Gastrocnemius medialis (tissue), 4 donors: ENCODE measurements around the gene TMPRSS2. TPM values are rescaled to one million over a fixed set of nuclear protein-coding genes. Genes with fewer than 3 reads are reported as not detected.

ENCODE experiments used
- ATAC-seq, 2 donors: fragments of 150-250 bp; one replicate each; pipeline ENCODE4 v1.9.1; 2016
- DNase-seq, 2 donors: peaks; one replicate each; pipeline ENCODE4 v3.0.0-alpha.2; 2019
- H3K27ac ChIP-seq, 4 donors: fragments of 200-600 bp; sonication (generic); 1 replicate in 1 of 4; 2 replicates in 3 of 4; pipeline ENCODE4 v1.5.1; 2016 to 2018; ENCODE audit warnings: mild to moderate bottlenecking in 2 of 4, moderate library complexity in 1 of 4
- H3K27me3 ChIP-seq, 3 donors: fragments of 200-600 bp; sonication (generic) in 2 of 3; 1 replicate in 1 of 3; 2 replicates in 2 of 3; pipeline versions ENCODE4 v1.5.1 to v1.6.0; 2016 to 2019; ENCODE audit warnings: mild to moderate bottlenecking in 1 of 3, moderate library complexity in 1 of 3
- H3K36me3 ChIP-seq, 2 donors: fragments of 200-600 bp; sonication (generic) in 1 of 2; one replicate each; pipeline ENCODE4 v1.5.1; 2017 to 2018
- H3K4me1 ChIP-seq, 2 donors: fragments of 200-600 bp; sonication (generic) in 1 of 2; one replicate each; pipeline ENCODE4 v1.5.1; 2016 to 2017; ENCODE audit warnings: mild to moderate bottlenecking in 2 of 2
- H3K4me3 ChIP-seq, 4 donors: fragments of 200-600 bp; sonication (generic) in 3 of 4; 1 replicate in 1 of 4; 2 replicates in 3 of 4; pipeline ENCODE4 v1.5.1; 2016 to 2019; ENCODE audit warnings: mild to moderate bottlenecking in 2 of 4
- H3K9me3 ChIP-seq, 3 donors: fragments of 200-600 bp; sonication (generic) in 2 of 3; 1 replicate in 1 of 3; 2 replicates in 2 of 3; pipeline ENCODE4 v1.5.1; 2016 to 2019
- CTCF ChIP-seq, 5 experiments: fragments of 450-650 bp in 3 of 5; fragments of 200-600 bp in 2 of 5; sonication (generic) in 2 of 5; IDR thresholded peaks in 4 of 5; conservative IDR thresholded peaks in 1 of 5; 1 replicate in 4 of 5; 2 replicates in 1 of 5; pipeline ENCODE4 v1.5.1; 2016 to 2019; ENCODE audit warnings: antibody characterized with exemption in 5 of 5, mild to moderate bottlenecking in 3 of 5, moderate library complexity in 3 of 5
- POLR2A ChIP-seq, 2 donors: fragments of 450-650 bp; IDR thresholded peaks; one replicate each; pipeline ENCODE4 v1.6.1; 2017; ENCODE audit warnings: antibody characterized with exemption in 2 of 2, mild to moderate bottlenecking in 2 of 2, moderate library complexity in 2 of 2
- in situ Hi-C, 4 donors: fragments of 200-750 bp; cut with MboI; loops; one replicate each; pipeline versions ENCODE4 v1.15.0 to v1.8.0; 2017; ENCODE audit warnings: low sequenced_read_pairs in 4 of 4
- intact Hi-C: fragments of 100-400 bp; cut with DNase I; formaldehyde crosslinking; loops from one replicate; pipeline ENCODE4 v1.15.1; 2023; ENCODE audit warnings: low total_unique reads
- total RNA-seq, 4 donors: library from RNA; depleted of rRNA; stranded (reverse); fragments of >200 nt; gene quantifications; one replicate each; pipeline versions ENCODE4 v1.1.0 to v1.2.3, GENCODE V29; 2016

TMPRSS2 gene
- total RNA-seq, 4 donors from 2014 or later: 0.09 to 1.2 TPM; not detected in 2

GRCh38 chr21:41536076-41536826 is 28.3 kb upstream of the TMPRSS2 start:
- intact Hi-C loops (no loop called here), in situ Hi-C loops (no loop called here)
- no peak for ATAC-seq
- peaks cover 0 to 10% (median 0%) of the 10 kb centered on the region in 3 donors for H3K27me3 ChIP-seq
- H3K27ac ChIP-seq: no peak overlapping the region
- no peaks in the 10 kb centered on the region for H3K36me3 ChIP-seq
- DNase-seq: no peak
- H3K4me3 ChIP-seq: no peak overlapping the region
- no peak for TF ChIP-seq POLR2A (IDR thresholded peaks at IDR 0.05)
- TF ChIP-seq CTCF (IDR thresholded peaks at IDR 0.05 in 4 of 5, conservative IDR thresholded peaks at IDR 0.05 in 1 of 5): no peak
- no peaks in the 10 kb centered on the region for H3K9me3 ChIP-seq
- H3K4me1 ChIP-seq: no peaks in the 10 kb centered on the region

GRCh38 chr21:41530366-41530765 is 22.4 kb upstream of the TMPRSS2 start:
- Histone ChIP-seq H3K27me3 (peaks cover 0 to 5% (median 0%) of the 10 kb centered on the region in 3 donors), H3K27ac (no peak overlapping the region), H3K4me3 (no peak overlapping the region), H3K36me3 (no peaks in the 10 kb centered on the region), H3K9me3 (no peaks in the 10 kb centered on the region), H3K4me1 (no peaks in the 10 kb centered on the region)
- DNase-seq: no peak
- in situ Hi-C loops: no loop called here
- ATAC-seq: no peak
- intact Hi-C loops: no loop called here
- TF ChIP-seq CTCF (IDR thresholded peaks at IDR 0.05 in 4 of 5, conservative IDR thresholded peaks at IDR 0.05 in 1 of 5) (no peak), POLR2A (IDR thresholded peaks at IDR 0.05) (no peak)

- ATAC-seq (no peak), DNase-seq (no peak)
- H3K9me3 ChIP-seq: no peaks in the 10 kb centered on the region
- TF ChIP-seq CTCF (IDR thresholded peaks at IDR 0.05 in 4 of 5, conservative IDR thresholded peaks at IDR 0.05 in 1 of 5): no peak
- TF ChIP-seq POLR2A (IDR thresholded peaks at IDR 0.05): no peak
- in situ Hi-C loops (no loop called here), intact Hi-C loops (no loop called here)
- H3K27me3 ChIP-seq: peaks cover 0 to 8% (median 0%) of the 10 kb centered on the region in 3 donors
- H3K36me3 ChIP-seq: no peaks in the 10 kb centered on the region
- no peak overlapping the region for H3K4me3 ChIP-seq
- no peak overlapping the region for H3K27ac ChIP-seq
- no peaks in the 10 kb centered on the region for H3K4me1 ChIP-seq
These were observed 21.8 kb upstream of the TMPRSS2 start for GRCh38 chr21:41529769-41530168.

GRCh38 chr21:41526478-41527087 is 18.6 kb upstream of the TMPRSS2 start:
- in situ Hi-C loops (no loop called here), intact Hi-C loops (no loop called here)
- Histone ChIP-seq H3K9me3 (no peaks in the 10 kb centered on the region), H3K36me3 (no peaks in the 10 kb centered on the region), H3K27ac (no peak overlapping the region), H3K27me3 (peaks cover 0 to 8% (median 0%) of the 10 kb centered on the region in 3 donors), H3K4me1 (no peaks in the 10 kb centered on the region), H3K4me3 (no peak overlapping the region)
- TF ChIP-seq CTCF (IDR thresholded peaks at IDR 0.05 in 4 of 5, conservative IDR thresholded peaks at IDR 0.05 in 1 of 5) (no peak), POLR2A (IDR thresholded peaks at IDR 0.05) (no peak)
- DNase-seq (no peak), ATAC-seq (no peak)
